Sigmoid colon (tissue), 7 donors: ENCODE data around the gene MAML3. TPM values are rescaled to one million over a fixed set of nuclear protein-coding genes. Genes with fewer than 3 reads are reported as not detected.

ENCODE experiments used
- DNase-seq: peaks from one replicate; pipeline ENCODE4 v3.0.0-alpha.2; 2019
- H3K27ac ChIP-seq, 4 donors: fragments of 200-600 bp; sonication (generic); one replicate each; pipeline ENCODE4 v1.5.1; 2016 to 2019; ENCODE audit warnings: mild to moderate bottlenecking in 1 of 4
- H3K27me3 ChIP-seq, 3 donors: fragments of 200-600 bp; sonication (generic); one replicate each; pipeline ENCODE4 v1.5.1; 2019; ENCODE audit warnings: mild to moderate bottlenecking in 1 of 3
- H3K36me3 ChIP-seq, 4 donors: fragments of 200-600 bp; sonication (generic); one replicate each; pipeline ENCODE4 v1.5.1; 2016 to 2019
- H3K4me1 ChIP-seq, 4 donors: fragments of 200-600 bp; sonication (generic); one replicate each; pipeline ENCODE4 v1.5.1; 2017 to 2019
- H3K4me3 ChIP-seq, 4 donors: fragments of 200-600 bp; sonication (generic); one replicate each; pipeline ENCODE4 v1.5.1; 2017 to 2019; ENCODE audit warnings: mild to moderate bottlenecking in 2 of 4, moderate library complexity in 1 of 4
- H3K9me3 ChIP-seq, 4 donors: fragments of 200-600 bp in 3 of 4; sonication (generic) in 3 of 4; one replicate each; pipeline versions ENCODE4 v1.5.1 to v1.6.1; 2013 to 2019
- EP300 ChIP-seq, 4 donors: sonication (generic); formaldehyde crosslinking; IDR thresholded peaks; one replicate each; pipeline ENCODE4 v1.6.1; 2017; ENCODE audit warnings: antibody characterized with exemption in 4 of 4
- POLR2A ChIP-seq, 2 donors: fragments of 450-650 bp; IDR thresholded peaks; one replicate each; pipeline ENCODE4 v1.6.1; 2016; ENCODE audit warnings: antibody characterized with exemption in 2 of 2, mild to moderate bottlenecking in 2 of 2, moderate library complexity in 2 of 2
- POLR2AphosphoS5 ChIP-seq, 4 donors: sonication (generic); formaldehyde crosslinking; IDR thresholded peaks; one replicate each; pipeline ENCODE4 v1.6.1; 2017; ENCODE audit warnings: antibody characterized with exemption in 4 of 4
- WGBS, 2 donors: extraction: QIAGEN DNeasy Blood & Tissue Kit; methylation state at CpG; one replicate each; pipeline ENCODE4 v1.1.7; 2013; 5-methylcytosine and 5-hydroxymethylcytosine counted together
- intact Hi-C: fragments of 100-400 bp; cut with DNase I; formaldehyde crosslinking; loops from one replicate; pipeline ENCODE4 v1.15.1; 2023
- polyA plus RNA-seq, 3 donors: library from polyadenylated mRNA; stranded (reverse); fragments of 200-250 nt; gene quantifications; one replicate each; pipeline ENCODE4 v1.2.3, GENCODE V29; 2013
- total RNA-seq, 4 donors: library from RNA; depleted of rRNA; stranded (reverse); fragments of >200 nt; gene quantifications; one replicate each; pipeline ENCODE4 v1.1.0, GENCODE V29; 2016
- TF ChIP-seq, protein P1 (sequence below), 4 experiments: fragments of 450-650 bp in 3 of 4; fragments of 200-600 bp in 1 of 4; IDR thresholded peaks; one replicate each; pipeline ENCODE4 v1.5.1; 2016 to 2019; ENCODE audit warnings: antibody characterized with exemption in 4 of 4, mild to moderate bottlenecking in 3 of 4, moderate library complexity in 2 of 4
- donor health status: healthy with polysubstance abuse.
- donor health status: Bipolar disorder and iron deficiency.
- donor health status: healthy.

Gene MAML3
- total and polyA plus RNA-seq, 7 donors = 3.5 to 16.3 (median 5.4) TPM

GRCh38 chr4:139763205-139763604, 390.8 kb downstream of the MAML3 start:
- no peak for DNase-seq
- WGBS, 2 donors = 46 to 80% methylated on average over 6 of the region's 6 CpGs
- peak overlapping the region; percentile 34 to 66 (median 48) for H3K27ac ChIP-seq
- no peaks in the 10 kb centered on the region for H3K27me3 ChIP-seq
- no peak for TF ChIP-seq POLR2A (IDR thresholded peaks at IDR 0.05)
- no peak for TF ChIP-seq EP300 (IDR thresholded peaks at IDR 0.05)
- TF ChIP-seq, protein P1, sequence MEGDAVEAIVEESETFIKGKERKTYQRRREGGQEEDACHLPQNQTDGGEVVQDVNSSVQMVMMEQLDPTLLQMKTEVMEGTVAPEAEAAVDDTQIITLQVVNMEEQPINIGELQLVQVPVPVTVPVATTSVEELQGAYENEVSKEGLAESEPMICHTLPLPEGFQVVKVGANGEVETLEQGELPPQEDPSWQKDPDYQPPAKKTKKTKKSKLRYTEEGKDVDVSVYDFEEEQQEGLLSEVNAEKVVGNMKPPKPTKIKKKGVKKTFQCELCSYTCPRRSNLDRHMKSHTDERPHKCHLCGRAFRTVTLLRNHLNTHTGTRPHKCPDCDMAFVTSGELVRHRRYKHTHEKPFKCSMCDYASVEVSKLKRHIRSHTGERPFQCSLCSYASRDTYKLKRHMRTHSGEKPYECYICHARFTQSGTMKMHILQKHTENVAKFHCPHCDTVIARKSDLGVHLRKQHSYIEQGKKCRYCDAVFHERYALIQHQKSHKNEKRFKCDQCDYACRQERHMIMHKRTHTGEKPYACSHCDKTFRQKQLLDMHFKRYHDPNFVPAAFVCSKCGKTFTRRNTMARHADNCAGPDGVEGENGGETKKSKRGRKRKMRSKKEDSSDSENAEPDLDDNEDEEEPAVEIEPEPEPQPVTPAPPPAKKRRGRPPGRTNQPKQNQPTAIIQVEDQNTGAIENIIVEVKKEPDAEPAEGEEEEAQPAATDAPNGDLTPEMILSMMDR (IDR thresholded peaks at IDR 0.05) = no peak
- TF ChIP-seq POLR2AphosphoS5 (IDR thresholded peaks at IDR 0.05) = no peak
- no peaks in the 10 kb centered on the region for H3K36me3 ChIP-seq
- intact Hi-C loops = no loop called here
- H3K9me3 ChIP-seq = no peaks in the 10 kb centered on the region
- H3K4me1 ChIP-seq = peaks cover 0 to 28% (median 27%) of the 10 kb centered on the region in 4 donors
- H3K4me3 ChIP-seq = no peak overlapping the region

- Histone ChIP-seq H3K4me1 (peaks cover 0 to 28% (median 27%) of the 10 kb centered on the region in 4 donors), H3K36me3 (no peaks in the 10 kb centered on the region), H3K27me3 (no peaks in the 10 kb centered on the region), H3K27ac (peak overlapping the region; percentile 34 to 66 (median 48)), H3K4me3 (no peak overlapping the region), H3K9me3 (no peaks in the 10 kb centered on the region)
- intact Hi-C loops = no loop called here
- TF ChIP-seq POLR2A (IDR thresholded peaks at IDR 0.05) (no peak), EP300 (IDR thresholded peaks at IDR 0.05) (no peak), POLR2AphosphoS5 (IDR thresholded peaks at IDR 0.05) (peak in 1 of 4 donors; percentile 5)
- TF ChIP-seq, protein P1 (IDR thresholded peaks at IDR 0.05) = no peak
- no peak for DNase-seq
- 51 to 68% methylated on average over 5 of the region's 5 CpGs for WGBS, 2 donors
Measured at GRCh38 chr4:139762720-139763119, 391.3 kb downstream of the MAML3 start.

GRCh38 chr4:139761461-139761860, 392.5 kb downstream of the MAML3 start:
- intact Hi-C loops = no loop called here
- WGBS, 2 donors = 48 to 62% methylated on average over 4 of the region's 4 CpGs
- Histone ChIP-seq H3K4me1 (peaks cover 0 to 28% (median 27%) of the 10 kb centered on the region in 4 donors), H3K36me3 (no peaks in the 10 kb centered on the region), H3K27me3 (no peaks in the 10 kb centered on the region), H3K4me3 (no peak overlapping the region), H3K9me3 (no peaks in the 10 kb centered on the region), H3K27ac (no peak overlapping the region)
- no peak for DNase-seq
- TF ChIP-seq, protein P1 (IDR thresholded peaks at IDR 0.05) = no peak
- TF ChIP-seq POLR2AphosphoS5 (IDR thresholded peaks at IDR 0.05) = no peak
- TF ChIP-seq POLR2A (IDR thresholded peaks at IDR 0.05) = no peak
- TF ChIP-seq EP300 (IDR thresholded peaks at IDR 0.05) = no peak

DNA sequence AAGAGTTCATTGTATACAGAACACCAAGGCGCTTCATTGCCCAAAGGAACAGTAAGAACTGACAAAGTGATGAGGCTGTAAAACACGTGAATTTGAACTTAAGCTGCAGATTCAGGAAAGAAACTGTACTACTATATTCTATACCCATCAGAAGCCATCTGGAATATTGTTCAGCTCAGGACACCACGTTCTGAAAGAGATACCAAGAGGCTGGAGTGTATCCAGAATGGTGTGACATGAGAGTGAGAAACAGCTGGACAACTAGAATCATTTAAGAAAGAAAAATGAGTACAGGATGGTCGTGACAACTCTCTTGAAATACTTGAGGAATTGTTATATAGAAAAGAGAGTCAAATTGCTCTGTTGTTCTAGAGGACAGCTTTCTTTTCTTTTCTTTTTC, 393.4 kb downstream of the MAML3 start:
- intact Hi-C loops = no loop called here
- Histone ChIP-seq H3K4me3 (no peak overlapping the region), H3K4me1 (peaks cover 0 to 28% (median 27%) of the 10 kb centered on the region in 4 donors), H3K27me3 (no peaks in the 10 kb centered on the region), H3K9me3 (no peaks in the 10 kb centered on the region), H3K36me3 (no peaks in the 10 kb centered on the region), H3K27ac (no peak overlapping the region)
- no peak for DNase-seq
- WGBS, 2 donors = 85 to 88% methylated on average over 4 of the region's 4 CpGs
- TF ChIP-seq POLR2AphosphoS5 (IDR thresholded peaks at IDR 0.05) (no peak), EP300 (IDR thresholded peaks at IDR 0.05) (no peak), POLR2A (IDR thresholded peaks at IDR 0.05) (no peak)
- TF ChIP-seq, protein P1 (IDR thresholded peaks at IDR 0.05) = no peak

DNA sequence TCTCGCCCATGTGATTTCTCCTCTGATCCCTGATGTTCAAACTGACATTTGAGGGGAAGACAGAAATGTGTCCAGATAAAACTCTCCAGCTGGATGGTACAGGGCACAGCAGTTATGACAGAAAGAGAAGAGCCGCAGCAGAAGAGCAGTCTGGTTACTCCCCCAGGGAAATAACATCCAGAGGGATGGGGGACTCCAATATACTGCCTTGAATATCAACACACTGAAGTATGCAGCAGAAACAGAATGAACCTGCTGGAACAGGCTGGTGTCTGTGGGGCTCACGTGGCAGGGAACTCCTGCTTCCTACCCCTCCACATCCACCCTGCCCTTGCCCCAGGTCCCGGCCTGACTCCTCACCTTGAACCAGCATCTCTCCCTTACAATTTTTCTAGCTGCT, 394.9 kb downstream of the MAML3 start:
- H3K36me3 ChIP-seq = no peaks in the 10 kb centered on the region
- TF ChIP-seq POLR2AphosphoS5 (IDR thresholded peaks at IDR 0.05) = no peak
- TF ChIP-seq POLR2A (IDR thresholded peaks at IDR 0.05) = no peak
- TF ChIP-seq, protein P1 (IDR thresholded peaks at IDR 0.05) = no peak
- no peak for TF ChIP-seq EP300 (IDR thresholded peaks at IDR 0.05)
- no peaks in the 10 kb centered on the region for H3K9me3 ChIP-seq
- peaks cover 0 to 26% (median 24%) of the 10 kb centered on the region in 4 donors for H3K4me1 ChIP-seq
- DNase-seq = no peak
- no peak overlapping the region for H3K27ac ChIP-seq
- 93 to 95% methylated on average over 4 of the region's 4 CpGs for WGBS, 2 donors
- intact Hi-C loops = no loop called here
- no peaks in the 10 kb centered on the region for H3K27me3 ChIP-seq
- no peak overlapping the region for H3K4me3 ChIP-seq
